Measurements from ENCODE around the gene CARNS1.

- TF ChIP-seq FOXA1 (IDR thresholded peaks at IDR 0.05) (no peak), BHLHE40 (IDR thresholded peaks at IDR 0.05; ENCODE audit: borderline replicate concordance) (no peak), HDGF (IDR thresholded peaks at IDR 0.05; ENCODE audit: borderline replicate concordance) (no peak), FOXM1 (IDR thresholded peaks at IDR 0.05; ENCODE audit: borderline replicate concordance) (no peak), SUZ12 (IDR thresholded peaks at IDR 0.05) (no peak)
Measured at GRCh38 chr11:67423466-67423865, 8.0 kb downstream of the CARNS1 start.
